Omental fat pad (tissue), 4 donors: Measurements from ENCODE around the gene NKX1-1. TPM values are rescaled to one million over a fixed set of nuclear protein-coding genes. Genes with fewer than 3 reads are reported as not detected.

Experiments used
- ATAC-seq: fragments of 150-250 bp; one replicate; pipeline ENCODE4 v1.9.1; 2016; ENCODE audit warnings: mild to moderate bottlenecking, moderate library complexity; ENCODE audit not compliant: low FRiP score
- DNase-seq: peaks from one replicate; pipeline ENCODE4 v3.0.0-alpha.2; 2019; ENCODE audit warnings: low spot score
- total RNA-seq, 4 donors: library from RNA; depleted of rRNA; stranded (reverse); fragments of >200 nt; gene quantifications; one replicate each; pipeline ENCODE4 v1.1.0, GENCODE V29; 2016
- TF ChIP-seq, protein P1 (sequence below), 3 donors: fragments of 450-650 bp; IDR thresholded peaks; one replicate each; pipeline ENCODE4 v1.5.1; 2016 to 2017; ENCODE audit warnings: antibody characterized with exemption in 3 of 3, mild to moderate bottlenecking in 3 of 3, moderate library complexity in 2 of 3

NKX1-1 gene
- not detected for total RNA-seq

DNA sequence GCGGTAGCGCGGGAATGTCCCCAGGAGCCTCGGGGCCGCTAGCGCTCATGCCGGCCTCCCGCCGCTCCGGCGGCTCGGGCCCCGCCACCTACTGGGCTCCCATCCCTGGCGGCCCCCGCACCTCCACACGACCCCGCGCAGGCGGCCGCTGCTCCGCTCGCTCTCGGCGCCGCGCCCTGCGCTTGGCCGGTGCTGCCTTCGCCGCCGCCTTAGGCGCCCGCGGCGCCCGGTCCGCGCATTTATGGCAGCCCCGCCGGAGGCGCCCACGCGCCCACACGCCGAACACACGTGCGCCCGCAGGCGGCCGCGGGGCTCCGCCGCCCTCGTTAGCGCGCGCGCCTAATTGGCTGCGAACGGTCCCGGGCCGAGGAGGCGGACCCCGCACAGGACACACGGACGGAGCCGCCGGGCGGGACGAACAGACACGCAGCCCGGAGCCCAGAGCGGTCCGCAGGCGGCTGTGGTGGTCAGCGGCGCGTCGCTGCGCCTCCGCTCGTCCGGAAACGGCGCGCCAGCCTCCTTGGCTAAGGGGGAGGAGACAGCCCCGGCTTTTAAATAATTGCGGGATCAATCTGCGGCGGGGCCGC is at the start of gene NKX1-1:
NKX1-1 (minus strand) TSS at position 49 of the 587 bp plus-strand sequence; CDS start at position 49, 0 bp downstream.
- ATAC-seq (no peak), DNase-seq (no peak)
- TF ChIP-seq, protein P1, sequence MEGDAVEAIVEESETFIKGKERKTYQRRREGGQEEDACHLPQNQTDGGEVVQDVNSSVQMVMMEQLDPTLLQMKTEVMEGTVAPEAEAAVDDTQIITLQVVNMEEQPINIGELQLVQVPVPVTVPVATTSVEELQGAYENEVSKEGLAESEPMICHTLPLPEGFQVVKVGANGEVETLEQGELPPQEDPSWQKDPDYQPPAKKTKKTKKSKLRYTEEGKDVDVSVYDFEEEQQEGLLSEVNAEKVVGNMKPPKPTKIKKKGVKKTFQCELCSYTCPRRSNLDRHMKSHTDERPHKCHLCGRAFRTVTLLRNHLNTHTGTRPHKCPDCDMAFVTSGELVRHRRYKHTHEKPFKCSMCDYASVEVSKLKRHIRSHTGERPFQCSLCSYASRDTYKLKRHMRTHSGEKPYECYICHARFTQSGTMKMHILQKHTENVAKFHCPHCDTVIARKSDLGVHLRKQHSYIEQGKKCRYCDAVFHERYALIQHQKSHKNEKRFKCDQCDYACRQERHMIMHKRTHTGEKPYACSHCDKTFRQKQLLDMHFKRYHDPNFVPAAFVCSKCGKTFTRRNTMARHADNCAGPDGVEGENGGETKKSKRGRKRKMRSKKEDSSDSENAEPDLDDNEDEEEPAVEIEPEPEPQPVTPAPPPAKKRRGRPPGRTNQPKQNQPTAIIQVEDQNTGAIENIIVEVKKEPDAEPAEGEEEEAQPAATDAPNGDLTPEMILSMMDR (IDR thresholded peaks at IDR 0.05): no peak

DNA sequence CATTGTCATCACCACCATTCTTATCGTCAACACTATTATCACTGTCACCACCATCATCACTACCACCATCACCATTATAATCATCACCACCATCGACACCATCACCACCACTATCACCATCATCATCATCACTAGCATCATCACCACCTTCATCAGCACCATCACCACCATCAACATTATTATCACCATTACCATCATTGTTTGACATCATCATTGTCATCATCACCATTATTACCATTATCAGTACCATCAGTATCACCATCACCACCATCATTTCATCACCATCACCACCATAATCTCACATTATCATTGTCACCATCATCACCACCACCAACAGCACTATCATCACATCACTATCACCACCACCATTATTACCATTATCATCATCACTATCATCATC is 47.5 kb upstream of the NKX1-1 start:
- TF ChIP-seq, protein P1 (IDR thresholded peaks at IDR 0.05): no peak
- DNase-seq (no peak), ATAC-seq (no peak)

DNA sequence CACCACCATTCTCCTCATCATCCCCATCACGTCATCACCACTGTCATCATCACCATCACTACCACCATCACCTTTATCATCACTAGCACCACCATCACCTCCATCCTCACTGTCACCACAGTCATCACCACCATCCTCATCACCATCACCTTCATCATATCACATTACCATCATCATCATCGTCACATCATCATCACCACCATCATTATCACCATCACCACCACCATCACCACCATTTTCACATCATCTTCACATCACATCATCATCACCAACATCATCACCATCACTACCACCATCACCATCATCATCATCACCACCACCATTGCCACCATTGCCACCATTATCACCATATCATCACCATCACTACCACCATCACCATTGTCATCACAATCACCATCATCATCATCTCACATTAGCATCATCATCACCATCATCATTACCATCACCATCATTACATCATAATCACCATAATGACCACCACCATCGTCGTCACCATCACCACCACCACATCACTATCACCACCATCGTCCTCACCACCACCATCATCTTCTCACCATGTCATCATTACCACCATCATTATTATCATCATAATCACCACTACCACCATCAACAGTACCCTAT is 46.3 kb upstream of the NKX1-1 start:
- no peak for DNase-seq
- TF ChIP-seq, protein P1 (IDR thresholded peaks at IDR 0.05): no peak
- no peak for ATAC-seq

DNA sequence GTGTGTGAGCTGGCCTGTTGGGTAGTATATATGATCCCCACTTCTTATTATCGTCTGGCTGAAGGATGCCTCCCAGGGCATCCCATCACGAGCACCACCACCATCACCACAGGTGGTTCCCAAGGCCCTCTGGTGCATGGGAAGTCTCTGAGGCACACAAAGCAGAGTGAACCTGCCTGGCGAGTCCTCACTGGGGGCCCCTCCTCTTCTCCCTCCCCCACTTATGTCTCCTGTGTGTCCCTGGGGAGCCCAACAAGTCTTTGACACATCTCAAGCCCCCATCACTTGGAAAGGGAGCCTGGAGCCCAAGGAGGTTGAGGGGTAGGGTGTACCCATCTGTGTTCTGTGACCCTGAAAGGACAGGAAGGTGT is 45.5 kb upstream of the NKX1-1 start:
- ATAC-seq (no peak), DNase-seq (no peak)
- TF ChIP-seq, protein P1 (IDR thresholded peaks at IDR 0.05): no peak

DNA sequence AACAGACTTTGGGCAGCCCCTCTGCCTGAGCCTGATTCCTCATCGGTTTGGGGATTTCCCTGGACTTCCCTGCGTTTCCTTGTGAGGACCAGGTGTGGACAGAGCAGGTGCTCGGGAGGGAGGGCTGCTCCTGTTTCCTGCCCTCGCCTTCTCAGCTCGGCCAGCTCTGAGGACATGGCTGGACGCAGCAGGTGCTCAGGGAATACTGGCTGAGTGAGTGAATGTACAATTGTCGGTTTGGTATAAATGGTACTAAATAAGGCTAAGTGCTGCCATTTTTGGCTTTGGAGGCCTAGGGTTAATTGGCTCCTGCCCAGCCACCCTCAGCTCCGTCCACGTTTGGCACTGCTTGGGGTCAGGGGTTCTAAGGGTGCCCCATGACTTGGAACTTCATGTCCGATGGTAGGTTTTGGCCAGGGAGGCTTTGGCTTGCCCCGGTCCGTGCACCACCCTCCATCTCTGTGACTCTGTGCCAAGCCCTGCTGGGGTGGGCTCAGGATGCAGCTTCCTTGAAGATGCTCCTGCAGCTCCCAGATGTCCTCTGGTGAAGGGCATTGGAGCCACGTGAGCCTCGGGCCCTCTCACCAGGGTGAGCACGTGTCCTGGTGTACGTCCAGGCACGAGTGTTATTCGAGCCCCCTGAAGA is 45.0 kb upstream of the NKX1-1 start:
- ATAC-seq (no peak), DNase-seq (no peak)
- TF ChIP-seq, protein P1 (IDR thresholded peaks at IDR 0.05): no peak

DNA sequence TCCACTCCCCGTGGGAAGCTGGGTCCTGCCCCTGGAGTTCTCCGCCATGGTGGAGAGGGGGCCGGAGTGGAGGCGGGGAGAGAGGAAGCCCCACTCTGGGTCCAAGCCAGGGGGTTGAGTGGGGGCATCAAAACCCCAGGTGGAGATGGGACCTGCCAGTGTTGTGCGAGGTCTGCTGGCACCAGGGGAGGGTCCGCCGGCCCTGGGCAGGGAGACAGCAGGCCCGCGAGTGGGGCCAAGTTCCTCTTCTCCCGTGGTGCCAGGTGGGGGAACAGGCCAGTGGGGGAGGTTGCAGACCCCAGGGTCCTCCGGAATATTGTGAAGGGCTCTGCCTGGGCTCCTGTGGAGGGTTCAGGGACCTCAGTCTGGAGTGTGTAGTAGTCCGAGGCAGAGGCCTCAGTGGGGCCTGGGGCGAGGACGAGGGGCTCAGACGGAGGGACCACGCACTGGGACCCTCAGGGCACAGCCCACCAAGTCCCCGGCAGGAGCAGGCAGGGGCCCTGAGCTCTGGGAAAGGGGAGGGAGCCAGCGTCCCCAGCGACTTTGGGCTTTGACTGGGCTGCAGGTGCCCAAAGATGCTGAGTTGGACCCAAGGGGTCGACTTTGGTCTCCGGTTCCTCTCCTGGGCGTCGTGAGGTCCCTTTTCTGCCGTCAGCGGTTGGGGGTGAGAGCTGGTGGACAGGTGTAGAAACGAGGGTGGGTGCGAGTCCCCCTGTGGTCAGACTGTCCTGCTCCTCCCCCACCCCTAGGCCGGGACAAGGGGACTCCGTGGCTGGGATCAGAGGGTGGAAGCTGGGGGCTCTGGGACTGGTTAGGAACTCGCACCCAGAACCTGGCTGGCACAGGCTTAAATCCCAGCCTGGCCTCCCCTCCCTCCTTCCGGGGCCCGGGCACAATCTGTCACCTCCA is 43.8 kb upstream of the NKX1-1 start:
- TF ChIP-seq, protein P1 (IDR thresholded peaks at IDR 0.05): no peak
- DNase-seq: no peak
- ATAC-seq: no peak
